GM18870 (cell line): ENCODE results near the gene SPTLC2.

Source experiments
- ATAC-seq: cut with Tn5 transposase; IDR thresholded peaks from one replicate; pipeline ENCODE4 v1.9.1; 2021; ENCODE audit warnings: moderate library complexity; ENCODE audit not compliant: unreplicated experiment

Gene SPTLC2

GRCh38 chr14:77474479-77475177 is 141.8 kb downstream of the SPTLC2 start:
- ATAC-seq, result no peak

- ATAC-seq, result no peak
Measured at GRCh38 chr14:77473921-77474320, 142.5 kb downstream of the SPTLC2 start.

- ATAC-seq, result no peak
Measured at GRCh38 chr14:77470224-77470870, 146.1 kb downstream of the SPTLC2 start.

GRCh38 chr14:77469539-77469938 is 146.9 kb downstream of the SPTLC2 start:
- no peak for ATAC-seq

GRCh38 chr14:77469067-77469505 is 147.4 kb downstream of the SPTLC2 start:
- ATAC-seq, result no peak

GRCh38 chr14:77467801-77468200 is 148.6 kb downstream of the SPTLC2 start:
- ATAC-seq, result no peak

GRCh38 chr14:77459072-77459723 is 157.2 kb downstream of the SPTLC2 start:
- no peak for ATAC-seq

GRCh38 chr14:77458249-77458950 is 158.0 kb downstream of the SPTLC2 start:
- peak; percentile 5 for ATAC-seq

- ATAC-seq, result peak; percentile 87
Measured at GRCh38 chr14:77457522-77458248, 158.8 kb downstream of the SPTLC2 start, which contains the start of the genes AHSA1 and VIPAS39. Gene AHSA1, plus strand, starts transcription at chr14:77458093. Its CDS starts 97 bp downstream, at chr14:77458190. Gene VIPAS39, minus strand, starts transcription at chr14:77457601. Its CDS starts 3,499 bp downstream, at chr14:77454102.

- ATAC-seq, result peak; percentile 5
Measured at GRCh38 chr14:77457115-77457521, 159.3 kb downstream of the SPTLC2 start.
